Measurements from ENCODE around the gene CACNA1I. TPM values are rescaled to one million over a fixed set of nuclear protein-coding genes. Genes with fewer than 3 reads are reported as not detected.
"Not testable (repeated sequence)": the region's sequence is repeated elsewhere in the genome, so short reads cannot be mapped to it uniquely, and the experiment has no call there.

CACNA1I gene
- total and polyA plus RNA-seq, 7 experiments from 2014 or later, result 0.40 to 51.2 (median 22.0) TPM

GRCh38 chr22:39729141-39729934 is 158.8 kb downstream of the CACNA1I start:
- Histone ChIP-seq H3K27me3 (ENCODE audit: control insufficient read depth in 2 of 2, insufficient read depth in 2 of 2, low read length in 2 of 2) (no peaks in the 10 kb centered on the region), H3K4me3 (ENCODE audit: low read length) (no peak overlapping the region), H3K27ac (ENCODE audit: low read depth, low read length) (no peak overlapping the region), H3K9me3 (ENCODE audit: control insufficient read depth in 2 of 3, low read length in 3 of 3) (no peaks in the 10 kb centered on the region), H3K4me1 (ENCODE audit: control insufficient read depth in 2 of 2, insufficient read depth in 2 of 2, low read length in 2 of 2) (no peaks in the 10 kb centered on the region), H3K36me3 (ENCODE audit: control insufficient read depth in 2 of 3, insufficient read depth in 3 of 3, low read length in 3 of 3) (no peaks in the 10 kb centered on the region)
- Mint-ChIP-seq H3K9me3 (no peaks in the 10 kb centered on the region), H3K27ac (peak overlapping the region in 1 of 9 donors; percentile 52), H3K27me3 (peaks cover 0 to 26% (median 0%) of the 10 kb centered on the region in 5 donors), H3K36me3 (no peaks in the 10 kb centered on the region), H3K4me3 (no peak overlapping the region), H3K4me1 (no peaks in the 10 kb centered on the region)
- DNase-seq (peak in 1 of 9 donors; percentile 6), ATAC-seq (no peak)
- ChIA-PET POLR2A (no interaction called here), CTCF (no interaction called here)
- intact Hi-C loops (cut with micrococcal nuclease), result no loop called here

- Mint-ChIP-seq H3K4me3 (no peak overlapping the region), H3K27ac (no peak overlapping the region), H3K27me3 (peaks cover 0 to 31% (median 0%) of the 10 kb centered on the region in 5 donors), H3K36me3 (no peaks in the 10 kb centered on the region), H3K9me3 (peaks cover 0 to 5% (median 0%) of the 10 kb centered on the region in 11 donors), H3K4me1 (peaks cover 0 to 6% (median 0%) of the 10 kb centered on the region in 7 donors)
- ChIA-PET CTCF (no interaction called here), POLR2A (no interaction called here)
- no peak for ATAC-seq
- Histone ChIP-seq H3K36me3 (ENCODE audit: control insufficient read depth in 2 of 3, insufficient read depth in 3 of 3, low read length in 3 of 3) (no peaks in the 10 kb centered on the region), H3K27me3 (ENCODE audit: control insufficient read depth in 2 of 2, insufficient read depth in 2 of 2, low read length in 2 of 2) (no peaks in the 10 kb centered on the region), H3K4me1 (ENCODE audit: control insufficient read depth in 2 of 2, insufficient read depth in 2 of 2, low read length in 2 of 2) (no peaks in the 10 kb centered on the region), H3K4me3 (ENCODE audit: low read length) (no peak overlapping the region), H3K27ac (ENCODE audit: low read depth, low read length) (no peak overlapping the region), H3K9me3 (ENCODE audit: control insufficient read depth in 2 of 3, low read length in 3 of 3) (no peaks in the 10 kb centered on the region)
- peak in 1 of 9 donors; percentile 3 for DNase-seq
- intact Hi-C loops (cut with micrococcal nuclease), result loop anchor here in 1 of 2 donors (10.0 kb wide), 1 partner anchor 73 kb away; no protein-coding TSS in a partner anchor
These were observed 160.9 kb downstream of the CACNA1I start for GRCh38 chr22:39731481-39731880.

- no peaks in the 10 kb centered on the region for H3K4me1 ChIP-seq (ENCODE audit: control insufficient read depth in 2 of 2, insufficient read depth in 2 of 2, low read length in 2 of 2)
- Mint-ChIP-seq H3K36me3 (no peaks in the 10 kb centered on the region), H3K4me1 (peaks cover 0 to 6% (median 0%) of the 10 kb centered on the region in 7 donors), H3K27ac (no peak overlapping the region), H3K27me3 (peaks cover 0 to 31% (median 0%) of the 10 kb centered on the region in 5 donors), H3K4me3 (no peak overlapping the region), H3K9me3 (peaks cover 0 to 5% (median 0%) of the 10 kb centered on the region in 11 donors)
- H3K27me3 ChIP-seq (ENCODE audit: control insufficient read depth in 2 of 2, insufficient read depth in 2 of 2, low read length in 2 of 2), result no peaks in the 10 kb centered on the region
- POLR2A ChIA-PET, result no interaction called here
- H3K9me3 ChIP-seq (ENCODE audit: control insufficient read depth in 2 of 3, low read length in 3 of 3), result no peaks in the 10 kb centered on the region
- DNase-seq (peak in 1 of 9 donors; percentile 8), ATAC-seq (no peak)
- intact Hi-C loops (cut with micrococcal nuclease), result loop anchor here in 1 of 2 donors (10.0 kb wide), 1 partner anchor 73 kb away; no protein-coding TSS in a partner anchor
- H3K36me3 ChIP-seq (ENCODE audit: control insufficient read depth in 2 of 3, insufficient read depth in 3 of 3, low read length in 3 of 3), result no peaks in the 10 kb centered on the region
- CTCF ChIA-PET, result no interaction called here
- no peak overlapping the region for H3K4me3 ChIP-seq (ENCODE audit: low read length)
- H3K27ac ChIP-seq (ENCODE audit: low read depth, low read length), result no peak overlapping the region
These were observed 161.5 kb downstream of the CACNA1I start for GRCh38 chr22:39731881-39732555.

GRCh38 chr22:39732625-39733024 is 162.1 kb downstream of the CACNA1I start:
- Histone ChIP-seq H3K4me3 (ENCODE audit: low read length) (no peak overlapping the region), H3K36me3 (ENCODE audit: control insufficient read depth in 2 of 3, insufficient read depth in 3 of 3, low read length in 3 of 3) (no peaks in the 10 kb centered on the region), H3K9me3 (ENCODE audit: control insufficient read depth in 2 of 3, low read length in 3 of 3) (no peaks in the 10 kb centered on the region), H3K4me1 (ENCODE audit: control insufficient read depth in 2 of 2, insufficient read depth in 2 of 2, low read length in 2 of 2) (no peaks in the 10 kb centered on the region), H3K27me3 (ENCODE audit: control insufficient read depth in 2 of 2, insufficient read depth in 2 of 2, low read length in 2 of 2) (no peaks in the 10 kb centered on the region), H3K27ac (ENCODE audit: low read depth, low read length) (no peak overlapping the region)
- intact Hi-C loops (cut with micrococcal nuclease), result loop anchor here in 1 of 2 donors (10.0 kb wide), 1 partner anchor 72 kb away; no protein-coding TSS in a partner anchor
- peak in 1 of 9 donors; percentile 16 for DNase-seq
- peaks cover 0 to 29% (median 4%) of the 10 kb centered on the region in 5 donors for H3K27me3 Mint-ChIP-seq
- H3K36me3 Mint-ChIP-seq, result no peaks in the 10 kb centered on the region
- ATAC-seq, result no peak
- H3K9me3 Mint-ChIP-seq, result peaks cover 0 to 5% (median 0%) of the 10 kb centered on the region in 11 donors
- H3K4me3 Mint-ChIP-seq, result no peak overlapping the region
- POLR2A ChIA-PET, result interaction anchor here (0.5 kb wide), 1 partner anchor 1580 kb away, joined by 3 read pairs; no protein-coding TSS in a partner anchor
- H3K4me1 Mint-ChIP-seq, result peaks cover 0 to 6% (median 0%) of the 10 kb centered on the region in 7 donors
- no peak overlapping the region for H3K27ac Mint-ChIP-seq
- CTCF ChIA-PET, result no interaction called here

- ATAC-seq (no peak), DNase-seq (peak in 1 of 9 donors; percentile 7)
- Mint-ChIP-seq H3K27ac (no peak overlapping the region), H3K27me3 (peaks cover 0 to 32% (median 5%) of the 10 kb centered on the region in 5 donors), H3K9me3 (peaks cover 0 to 5% (median 0%) of the 10 kb centered on the region in 11 donors), H3K36me3 (no peaks in the 10 kb centered on the region), H3K4me1 (peaks cover 0 to 6% (median 0%) of the 10 kb centered on the region in 7 donors), H3K4me3 (no peak overlapping the region)
- POLR2A ChIA-PET, result interaction anchor here (0.5 to 0.7 kb wide), 3 partner anchors 106 to 1579 kb away, joined by 3 to 6 read pairs (median 3); no protein-coding TSS in a partner anchor
- Histone ChIP-seq H3K4me3 (ENCODE audit: low read length) (no peak overlapping the region), H3K4me1 (ENCODE audit: control insufficient read depth in 2 of 2, insufficient read depth in 2 of 2, low read length in 2 of 2) (no peaks in the 10 kb centered on the region), H3K36me3 (ENCODE audit: control insufficient read depth in 2 of 3, insufficient read depth in 3 of 3, low read length in 3 of 3) (no peaks in the 10 kb centered on the region), H3K9me3 (ENCODE audit: control insufficient read depth in 2 of 3, low read length in 3 of 3) (no peaks in the 10 kb centered on the region), H3K27me3 (ENCODE audit: control insufficient read depth in 2 of 2, insufficient read depth in 2 of 2, low read length in 2 of 2) (no peaks in the 10 kb centered on the region), H3K27ac (ENCODE audit: low read depth, low read length) (no peak overlapping the region)
- intact Hi-C loops (cut with micrococcal nuclease), result loop anchor here in 1 of 2 donors (10.0 kb wide), 1 partner anchor 72 kb away; no protein-coding TSS in a partner anchor
- CTCF ChIA-PET, result no interaction called here
These were observed 162.6 kb downstream of the CACNA1I start for GRCh38 chr22:39733191-39733590.

- H3K9me3 ChIP-seq (ENCODE audit: control insufficient read depth in 2 of 3, low read length in 3 of 3); H3K4me3 Mint-ChIP-seq; ATAC-seq; CTCF ChIA-PET; H3K36me3 Mint-ChIP-seq; H3K36me3 ChIP-seq (ENCODE audit: control insufficient read depth in 2 of 3, insufficient read depth in 3 of 3, low read length in 3 of 3); POLR2A ChIA-PET; H3K27me3 ChIP-seq (ENCODE audit: control insufficient read depth in 2 of 2, insufficient read depth in 2 of 2, low read length in 2 of 2); H3K4me1 ChIP-seq (ENCODE audit: control insufficient read depth in 2 of 2, insufficient read depth in 2 of 2, low read length in 2 of 2); H3K27ac Mint-ChIP-seq; H3K27ac ChIP-seq (ENCODE audit: low read depth, low read length); H3K9me3 Mint-ChIP-seq; H3K4me3 ChIP-seq (ENCODE audit: low read length); DNase-seq; H3K4me1 Mint-ChIP-seq: not testable (repeated sequence)
- intact Hi-C loops (cut with micrococcal nuclease), result loop anchor here in 1 of 2 donors (10.0 kb wide), 1 partner anchor 71 kb away; no protein-coding TSS in a partner anchor
- H3K27me3 Mint-ChIP-seq, result peaks cover 0 to 33% (median 5%) of the 10 kb centered on the region in 5 donors
These were observed 163.5 kb downstream of the CACNA1I start for GRCh38 chr22:39734046-39734445.

All from naive thymus-derived CD4-positive, alpha-beta T cell (primary cell).